Measurements from ENCODE around the gene NAB2.

NAB2 gene

GRCh38 chr12:57087691-57088353, 1.1 kb upstream of the NAB2 start:
- TF ChIP-seq FOXP2 (optimal IDR thresholded peaks at IDR 0.05; ENCODE audit: borderline replicate concordance, extremely low read depth, extremely low read length, insufficient read depth), result no peak
- TF ChIP-seq REST (IDR thresholded peaks at IDR 0.05; ENCODE audit: insufficient read depth in 1 of 2, low read depth in 2 of 2, low read length in 2 of 2), result 0 out of 4 replicates have a peak, but pooled peaks of 1 of the 2 experiments have one; percentile 12
- no peak for TF ChIP-seq SIN3A (IDR thresholded peaks at IDR 0.05; ENCODE audit: borderline replicate concordance, insufficient read depth, low read length)
- TF ChIP-seq POLR2AphosphoS5 (IDR thresholded peaks at IDR 0.05; ENCODE audit: low read depth, low read length), result peak; percentile 61; the same call in 1 of the 2 replicates
- peak; percentile 70 for TF ChIP-seq TAF1 (IDR thresholded peaks at IDR 0.05; ENCODE audit: borderline replicate concordance, insufficient read depth, low read length)

DNA sequence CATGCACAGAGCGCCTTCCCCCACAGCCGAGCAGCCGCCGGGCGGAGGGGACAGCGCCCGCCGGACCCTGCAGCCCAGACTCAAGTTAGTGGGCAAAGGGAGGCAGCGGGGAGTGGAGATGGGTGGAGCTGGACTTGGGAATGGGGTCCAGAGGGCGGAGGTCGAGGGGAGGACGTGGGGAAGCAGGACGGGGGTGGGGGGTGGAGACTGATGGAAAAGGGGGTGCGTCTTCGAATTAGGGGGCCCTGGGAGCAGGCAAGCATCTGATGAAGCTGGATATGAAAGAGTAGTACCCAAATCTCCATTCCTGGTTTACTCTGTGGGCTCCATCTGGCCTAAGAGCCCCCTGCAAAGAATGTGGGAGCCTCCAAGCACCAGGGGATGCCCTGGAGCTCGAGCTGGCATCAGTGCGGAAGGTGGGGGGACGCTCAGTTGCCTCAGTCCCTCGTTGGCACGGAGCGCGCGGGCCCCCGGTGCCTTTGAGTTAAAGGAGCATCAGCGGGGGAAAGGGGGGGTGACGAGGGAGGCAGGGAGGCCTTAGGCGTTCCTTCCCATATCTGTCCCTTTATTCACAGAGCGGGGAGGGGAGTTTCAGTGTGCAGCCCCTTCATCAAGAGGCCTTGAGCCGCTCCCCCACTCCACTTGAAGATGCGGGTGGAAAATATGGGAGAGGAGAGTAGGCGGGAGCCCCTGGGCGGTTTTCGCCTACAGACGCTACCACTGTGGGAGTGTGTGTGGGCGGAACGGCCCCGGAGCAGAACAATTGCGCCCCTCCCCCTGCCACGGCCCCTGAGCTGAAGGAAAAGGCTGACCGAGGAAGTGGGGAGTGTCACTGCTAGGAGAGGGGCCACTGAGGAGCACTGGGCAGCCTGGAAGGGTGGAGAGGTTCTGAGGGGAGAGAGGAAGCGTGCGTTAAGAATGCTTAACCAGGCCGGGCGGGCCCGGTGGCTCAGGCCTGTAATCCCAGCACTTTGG, 644 bp downstream of the NAB2 start:
- 0 out of 4 replicates have a peak, but pooled peaks of 1 of the 2 experiments have one; percentile 22 for TF ChIP-seq REST (IDR thresholded peaks at IDR 0.05; ENCODE audit: insufficient read depth in 1 of 2, low read depth in 2 of 2, low read length in 2 of 2)
- no peak for TF ChIP-seq FOXP2 (optimal IDR thresholded peaks at IDR 0.05; ENCODE audit: borderline replicate concordance, extremely low read depth, extremely low read length, insufficient read depth)
- peak; percentile 55; the same call in 1 of the 2 replicates for TF ChIP-seq TAF1 (IDR thresholded peaks at IDR 0.05; ENCODE audit: borderline replicate concordance, insufficient read depth, low read length)
- 0 out of 2 replicates have a peak, but pooled peaks have one; percentile 57 for TF ChIP-seq SIN3A (IDR thresholded peaks at IDR 0.05; ENCODE audit: borderline replicate concordance, insufficient read depth, low read length)
- peak; percentile 66 for TF ChIP-seq POLR2AphosphoS5 (IDR thresholded peaks at IDR 0.05; ENCODE audit: low read depth, low read length)

DNA sequence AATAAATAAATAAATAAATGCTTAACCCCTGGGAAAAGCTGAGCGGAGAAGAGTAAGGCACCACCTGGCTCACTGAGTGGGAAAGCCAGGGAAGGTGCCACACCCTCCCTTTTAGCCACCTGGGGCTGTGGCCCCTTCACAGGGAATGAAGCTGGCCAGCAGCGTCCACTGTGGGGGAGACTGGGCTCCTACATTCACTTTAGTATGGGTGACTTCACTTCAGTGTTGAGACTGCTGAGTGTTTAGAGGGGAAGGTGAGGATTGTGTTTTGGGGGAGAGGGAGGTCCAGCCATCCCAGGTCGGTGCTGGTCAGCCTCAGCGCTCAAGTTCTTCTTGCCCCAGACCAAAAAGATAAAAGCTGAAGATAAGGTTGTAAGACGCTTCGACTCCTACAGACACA, 1.6 kb downstream of the NAB2 start:
- TF ChIP-seq POLR2AphosphoS5 (IDR thresholded peaks at IDR 0.05; ENCODE audit: low read depth, low read length), result no peak
- no peak for TF ChIP-seq FOXP2 (optimal IDR thresholded peaks at IDR 0.05; ENCODE audit: borderline replicate concordance, extremely low read depth, extremely low read length, insufficient read depth)
- no peak for TF ChIP-seq REST (IDR thresholded peaks at IDR 0.05; ENCODE audit: insufficient read depth in 1 of 2, low read depth in 2 of 2, low read length in 2 of 2)
- TF ChIP-seq TAF1 (IDR thresholded peaks at IDR 0.05; ENCODE audit: borderline replicate concordance, insufficient read depth, low read length), result no peak
- no peak for TF ChIP-seq SIN3A (IDR thresholded peaks at IDR 0.05; ENCODE audit: borderline replicate concordance, insufficient read depth, low read length)

DNA sequence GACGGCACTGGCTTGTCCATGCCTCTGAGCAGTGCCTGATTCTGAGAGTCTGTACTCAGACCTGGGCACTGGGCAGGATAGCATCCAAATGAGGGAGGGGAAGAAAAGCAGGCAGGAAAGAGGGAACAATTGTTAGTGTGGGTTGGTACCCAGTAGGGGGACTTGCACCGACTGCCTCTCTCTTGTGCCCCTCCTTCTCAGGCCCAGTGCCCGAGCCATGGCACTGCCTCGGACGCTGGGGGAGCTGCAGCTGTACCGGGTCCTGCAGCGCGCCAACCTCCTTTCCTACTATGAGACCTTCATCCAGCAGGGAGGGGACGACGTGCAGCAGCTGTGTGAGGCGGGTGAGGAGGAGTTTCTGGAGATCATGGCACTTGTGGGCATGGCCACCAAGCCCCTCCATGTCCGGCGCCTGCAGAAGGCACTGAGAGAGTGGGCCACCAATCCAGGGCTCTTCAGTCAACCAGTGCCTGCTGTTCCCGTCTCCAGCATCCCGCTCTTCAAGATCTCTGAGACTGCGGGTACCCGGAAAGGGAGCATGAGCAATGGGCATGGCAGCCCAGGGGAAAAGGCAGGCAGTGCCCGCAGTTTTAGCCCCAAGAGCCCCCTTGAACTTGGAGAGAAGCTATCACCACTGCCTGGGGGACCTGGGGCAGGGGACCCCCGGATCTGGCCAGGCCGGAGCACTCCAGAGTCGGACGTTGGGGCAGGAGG, 2.2 kb downstream of the NAB2 start:
- no peak for TF ChIP-seq TAF1 (IDR thresholded peaks at IDR 0.05; ENCODE audit: borderline replicate concordance, insufficient read depth, low read length)
- no peak for TF ChIP-seq SIN3A (IDR thresholded peaks at IDR 0.05; ENCODE audit: borderline replicate concordance, insufficient read depth, low read length)
- TF ChIP-seq FOXP2 (optimal IDR thresholded peaks at IDR 0.05; ENCODE audit: borderline replicate concordance, extremely low read depth, extremely low read length, insufficient read depth), result no peak
- no peak for TF ChIP-seq POLR2AphosphoS5 (IDR thresholded peaks at IDR 0.05; ENCODE audit: low read depth, low read length)
- TF ChIP-seq REST (IDR thresholded peaks at IDR 0.05; ENCODE audit: insufficient read depth in 1 of 2, low read depth in 2 of 2, low read length in 2 of 2), result no peak
